Activated T-helper 1 cell treated with Interleukin-2 at 50 U/mL for 16 hours (primary cell): ENCODE data around the gene KCNH4.
"Not testable (repeated sequence)": the region's sequence is repeated elsewhere in the genome, so short reads cannot be mapped to it uniquely, and the experiment has no call there.

ENCODE experiments used
- DNase-seq: peaks from one replicate; pipeline ENCODE4 v3.0.0-alpha.2; 2020; ENCODE audit warnings: low read depth

KCNH4 gene

GRCh38 chr17:42193969-42194899, 13.3 kb upstream of the KCNH4 start, which contains the start of gene GHDC:
GHDC (minus strand) TSS chr17:42194494; CDS start chr17:42193581, 913 bp downstream.
- peak; percentile 62 for DNase-seq

GRCh38 chr17:42193216-42193968, 12.4 kb upstream of the KCNH4 start:
- DNase-seq: no peak

DNA sequence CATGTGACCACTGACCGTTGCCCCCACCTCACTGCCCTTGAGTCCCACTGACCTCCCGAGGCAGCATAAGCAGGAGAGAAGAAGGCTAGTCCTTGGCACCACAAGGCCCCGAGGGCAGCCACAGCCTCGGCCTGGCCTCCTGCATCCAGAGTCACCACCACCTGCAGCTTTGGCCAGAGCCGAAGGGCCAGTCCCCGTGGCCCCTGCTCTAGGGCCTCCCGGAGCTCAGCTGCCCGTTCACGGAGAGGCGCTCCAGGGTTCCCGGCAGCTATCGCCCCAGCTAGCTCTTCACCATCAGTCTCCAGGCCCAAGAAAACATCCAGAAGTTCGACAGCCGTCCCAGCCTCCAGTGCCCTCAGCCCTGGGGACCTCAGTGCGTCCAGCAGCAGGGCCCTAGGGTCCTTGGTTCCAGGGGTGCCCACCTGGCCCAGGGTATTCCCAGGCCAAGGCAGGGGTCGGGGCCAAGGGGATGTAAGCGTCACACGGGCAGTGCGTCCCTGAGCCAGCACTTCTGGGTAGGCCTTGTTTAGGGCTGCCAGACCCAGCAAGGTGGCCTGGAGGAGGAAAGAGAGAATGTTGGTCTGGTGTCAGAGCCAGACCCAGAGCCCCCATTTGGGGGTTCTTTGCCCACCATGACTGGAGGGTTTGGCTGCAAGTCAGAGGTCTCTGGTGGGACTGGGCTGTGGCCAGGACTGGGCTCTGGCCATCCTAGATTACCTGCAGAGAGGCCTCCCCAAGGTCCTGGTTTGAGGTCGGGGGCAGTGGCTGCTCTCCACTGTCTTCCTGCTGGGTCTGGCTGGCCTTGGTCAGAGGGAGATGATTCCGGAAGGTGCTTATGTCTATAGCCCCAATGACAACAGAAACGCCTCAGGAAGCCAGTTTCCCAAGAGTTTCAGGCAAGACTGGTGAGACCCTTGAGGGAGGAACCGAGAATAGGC, 11.5 kb upstream of the KCNH4 start:
- no peak for DNase-seq

DNA sequence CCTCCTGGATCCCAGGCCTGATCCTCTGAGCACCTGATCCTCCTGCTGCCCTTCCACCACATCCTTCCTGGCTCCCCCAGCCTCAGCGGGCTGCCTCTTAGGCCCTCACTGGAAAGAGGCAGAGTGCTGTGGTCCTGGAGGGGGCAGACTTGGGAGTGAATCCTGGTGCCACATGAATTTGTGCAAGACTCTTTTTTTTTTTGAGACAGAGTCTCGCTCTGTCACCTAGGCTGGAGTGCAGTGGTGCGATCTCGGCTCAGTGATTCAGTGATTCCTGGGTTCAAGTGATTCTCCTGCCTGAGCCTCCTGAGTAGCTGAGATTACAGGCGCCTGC, 10.3 kb upstream of the KCNH4 start:
- no peak for DNase-seq

DNA sequence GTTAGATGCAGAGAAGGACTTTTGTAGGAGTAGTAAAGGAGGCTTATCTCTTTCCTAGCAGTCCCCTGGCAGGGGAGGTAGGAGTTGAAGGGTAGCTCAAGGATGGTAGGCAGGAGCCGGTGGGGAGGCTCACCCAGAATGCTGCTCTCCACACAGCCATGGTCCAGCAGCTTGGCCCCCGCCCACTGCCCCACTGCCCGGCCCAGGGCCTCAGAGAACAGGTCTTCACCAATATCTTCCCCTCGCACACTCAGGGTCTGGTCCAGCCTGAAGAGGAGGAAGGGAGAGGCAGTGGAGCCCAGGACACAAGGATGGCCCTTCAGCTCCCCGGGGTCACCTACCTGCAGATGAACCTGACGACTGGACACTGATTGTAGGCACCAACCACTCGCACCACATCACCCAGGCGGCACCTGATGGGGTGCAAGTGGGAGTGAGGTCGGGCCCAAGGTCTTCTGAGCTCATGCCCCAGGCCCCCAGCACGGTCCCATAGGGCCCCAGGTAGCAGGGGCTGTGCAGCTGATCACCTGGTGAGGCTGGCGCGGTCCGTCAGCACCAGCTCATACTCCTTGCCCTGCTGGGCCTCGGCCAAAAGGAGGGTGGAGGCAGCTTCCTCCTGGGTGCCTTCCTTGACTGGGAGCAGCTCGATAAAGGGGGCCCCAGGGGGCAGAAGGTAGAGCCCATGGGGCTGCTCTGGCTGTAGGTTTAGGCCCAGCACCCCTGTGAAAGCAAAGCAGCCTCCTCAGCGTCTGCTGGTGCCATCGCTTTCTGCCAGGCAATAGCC, 9.7 kb upstream of the KCNH4 start:
- DNase-seq: no peak

DNA sequence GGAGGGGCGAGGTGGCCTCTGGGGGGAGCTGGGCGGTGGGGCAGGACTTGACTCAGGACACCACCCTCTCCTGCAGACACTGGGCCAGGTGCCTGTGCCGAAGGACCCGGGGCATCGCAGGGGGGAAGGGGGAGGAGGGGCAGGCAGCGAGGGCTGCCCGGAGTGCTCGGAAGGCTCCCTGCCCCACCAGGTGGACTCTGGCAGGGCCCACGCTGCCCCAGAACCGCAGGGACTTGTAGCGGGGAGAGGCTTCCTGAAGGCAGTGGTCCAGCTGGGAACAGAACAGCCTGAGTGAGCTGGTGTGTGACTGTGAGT, 8.7 kb upstream of the KCNH4 start:
- no peak for DNase-seq

GRCh38 chr17:42188749-42189650, 8.1 kb upstream of the KCNH4 start:
- no peak for DNase-seq

DNA sequence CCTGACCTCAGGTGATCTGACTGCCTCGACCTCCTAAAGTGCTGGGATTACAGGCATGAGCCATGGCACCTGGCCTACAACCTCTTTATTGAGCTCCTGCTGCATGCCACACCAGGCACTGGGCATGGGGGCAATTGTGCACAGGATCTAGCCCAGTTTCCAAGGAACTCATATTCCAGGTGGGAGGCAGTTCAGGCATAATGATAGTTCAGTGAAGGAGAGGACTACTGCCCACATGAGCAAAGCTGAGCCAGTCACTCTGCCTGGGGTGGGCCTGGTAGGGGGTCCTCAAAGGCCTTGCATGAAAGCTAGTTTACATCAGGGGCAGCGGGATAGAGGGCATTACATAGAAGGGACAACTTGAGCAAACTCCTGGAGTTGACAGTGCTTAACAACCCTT, 6.9 kb upstream of the KCNH4 start:
- no peak for DNase-seq

- DNase-seq: not testable (repeated sequence)
Observed at GRCh38 chr17:42186191-42186590, 5.2 kb upstream of the KCNH4 start.

DNA sequence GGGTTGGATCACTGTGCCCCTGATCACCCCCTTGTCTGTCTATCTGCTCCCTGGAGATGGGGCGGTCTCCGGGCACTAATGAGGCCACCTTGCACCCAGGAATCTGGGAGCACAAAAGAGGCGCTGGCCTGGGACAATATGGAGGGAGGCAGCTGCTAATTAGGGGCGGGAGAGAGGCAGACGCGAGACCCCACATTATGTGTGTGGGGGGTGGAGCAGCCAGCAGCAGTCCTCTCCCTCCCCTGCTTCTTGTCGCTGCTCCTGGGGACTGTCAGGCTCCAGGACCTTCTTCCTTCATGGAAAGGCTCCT, 4.6 kb upstream of the KCNH4 start:
- DNase-seq: no peak

GRCh38 chr17:42184713-42185620, 4.0 kb upstream of the KCNH4 start, which contains the start of gene HCRT:
HCRT (minus strand) TSS chr17:42185452; CDS start chr17:42185365, 87 bp downstream.
- no peak for DNase-seq

DNA sequence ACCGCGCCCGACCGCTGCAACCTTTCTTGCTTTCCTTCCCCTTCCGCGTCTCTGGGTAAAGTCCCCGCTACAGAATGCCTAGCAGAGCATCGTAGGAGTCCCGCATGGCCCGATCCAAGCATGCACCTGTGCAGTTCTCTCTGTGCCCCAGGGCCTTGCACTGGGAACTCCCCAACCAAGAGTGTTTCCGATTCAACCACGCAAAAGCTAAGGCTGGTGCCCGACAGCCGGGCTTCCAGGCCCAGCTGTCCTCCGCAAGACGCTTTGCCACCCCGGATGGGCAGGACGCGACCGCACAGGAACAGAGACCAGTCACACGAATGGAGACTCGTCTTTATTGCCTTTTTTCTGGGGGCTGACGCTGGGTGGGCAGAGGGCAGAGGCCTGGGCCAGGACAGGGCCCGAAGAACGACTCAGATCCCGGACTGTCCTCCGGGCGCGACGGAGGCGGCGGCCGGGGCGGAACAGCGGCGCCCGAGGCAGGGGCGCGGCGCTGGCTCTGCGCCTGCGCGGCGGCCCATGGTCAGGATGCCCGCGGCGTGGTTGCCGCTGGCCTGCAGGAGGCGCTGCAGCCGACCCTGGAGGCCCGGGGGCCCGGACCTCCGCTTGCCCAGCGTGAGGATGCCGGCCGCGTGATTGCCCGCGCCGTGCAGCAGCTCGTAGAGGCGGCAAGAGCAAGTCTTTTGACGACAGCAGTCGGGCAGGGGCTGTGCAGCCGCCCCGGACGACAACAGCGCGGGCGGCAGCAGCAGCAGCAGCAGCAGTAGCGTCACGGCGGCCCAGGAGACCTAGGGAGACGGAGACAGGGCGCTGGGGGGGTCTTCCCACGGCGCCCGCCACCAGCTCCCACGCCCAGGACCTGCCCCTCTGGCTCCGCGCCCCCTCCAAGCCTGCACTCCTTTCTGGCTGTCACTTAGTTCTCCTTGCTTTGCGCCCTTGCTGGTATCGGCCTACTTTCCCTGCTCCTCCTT, 3.1 kb upstream of the KCNH4 start:
- peak; percentile 60 for DNase-seq

- DNase-seq: no peak
Observed at GRCh38 chr17:42182927-42183734, 2.2 kb upstream of the KCNH4 start.

GRCh38 chr17:42181851-42182207, 887 bp upstream of the KCNH4 start:
- DNase-seq: no peak

- no peak for DNase-seq
Observed at GRCh38 chr17:42180411-42180921, 476 bp downstream of the KCNH4 start.

GRCh38 chr17:42179911-42180410, 981 bp downstream of the KCNH4 start:
- no peak for DNase-seq

DNA sequence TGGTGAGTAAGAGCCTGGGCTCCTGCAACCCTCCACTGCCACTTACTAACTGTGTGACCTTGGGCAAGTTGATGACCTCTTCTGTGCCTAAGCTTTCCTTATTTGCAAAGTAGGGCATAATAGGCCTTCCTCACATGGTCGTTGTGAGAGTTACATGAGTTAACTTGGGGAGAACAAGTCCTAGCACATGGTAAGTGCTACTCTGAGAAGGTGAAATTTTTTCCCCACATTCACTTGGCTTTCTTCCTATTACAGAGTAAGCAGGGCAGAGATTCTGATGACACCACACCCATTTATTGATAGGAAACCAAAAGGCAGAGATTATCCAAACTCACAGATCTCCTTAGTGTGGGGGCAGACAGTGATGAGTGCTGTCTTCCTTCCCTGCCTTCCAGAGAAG, 1.6 kb downstream of the KCNH4 start:
- DNase-seq: no peak
